ENCODE measurements around the gene DNAJC30. TPM values are rescaled to one million over a fixed set of nuclear protein-coding genes. Genes with fewer than 3 reads are reported as not detected.
A peak's percentile ranks its signal among the peaks of the same experiment; 100 is the strongest.

The DNAJC30 gene
- total RNA-seq, 1 experiment from 2014 or later = 1.0 TPM

GRCh38 chr7:73648593-73649332 lies 34.5 kb downstream of the DNAJC30 start:
- DNase-seq (ENCODE audit: low read depth) = no peak

- DNase-seq (ENCODE audit: low read depth) = peak; percentile 62
Measured at GRCh38 chr7:73647725-73648592, 35.3 kb downstream of the DNAJC30 start.

GRCh38 chr7:73646785-73647724 lies 36.2 kb downstream of the DNAJC30 start:
- DNase-seq (ENCODE audit: low read depth) = no peak

- DNase-seq (ENCODE audit: low read depth) = no peak
Measured at GRCh38 chr7:73645643-73646174, 37.5 kb downstream of the DNAJC30 start.

- DNase-seq (ENCODE audit: low read depth) = no peak
Measured at GRCh38 chr7:73644688-73645286, 38.5 kb downstream of the DNAJC30 start.

GRCh38 chr7:73642834-73643233 lies 40.4 kb downstream of the DNAJC30 start:
- DNase-seq (ENCODE audit: low read depth) = no peak

- DNase-seq (ENCODE audit: low read depth) = no peak
Measured at GRCh38 chr7:73638911-73639310, 44.3 kb downstream of the DNAJC30 start.

- no peak for DNase-seq (ENCODE audit: low read depth)
Measured at GRCh38 chr7:73635428-73636200, 47.6 kb downstream of the DNAJC30 start.

- DNase-seq (ENCODE audit: low read depth) = no peak
Measured at GRCh38 chr7:73633844-73634243, 49.4 kb downstream of the DNAJC30 start.

GRCh38 chr7:73633323-73633722 lies 49.9 kb downstream of the DNAJC30 start:
- no peak for DNase-seq (ENCODE audit: low read depth)

- no peak for DNase-seq (ENCODE audit: low read depth)
Measured at GRCh38 chr7:73631558-73631957, 51.7 kb downstream of the DNAJC30 start.

Other genes with a start within 250 kb of the DNAJC30 start
- 1.7 and 3.5 TPM in 2 replicates for gene FZD9, start 249.7 kb downstream of the DNAJC30 start, total RNA-seq (2014; rRNA removed; shearing (Covaris generic))
- gene BAZ1B, start 161.2 kb downstream of the DNAJC30 start, total RNA-seq (2014; rRNA removed; shearing (Covaris generic)) = 133 and 169 TPM in 2 replicates
- 56.7 and 66.7 TPM in 2 replicates for gene BCL7B, start 125.8 kb downstream of the DNAJC30 start, total RNA-seq (2014; rRNA removed; shearing (Covaris generic))
- gene TBL2, start 104.9 kb downstream of the DNAJC30 start, total RNA-seq (2014; rRNA removed; shearing (Covaris generic)) = 70.2 and 101 TPM in 2 replicates
- gene MLXIPL, start 58.9 kb downstream of the DNAJC30 start, total RNA-seq (2014; rRNA removed; shearing (Covaris generic)) = 5.4 TPM in 1 of 2 replicates, not detected in the other
- gene VPS37D, start 15.6 kb downstream of the DNAJC30 start, total RNA-seq (2014; rRNA removed; shearing (Covaris generic)) = 3.7 and 4.6 TPM in 2 replicates
- 160 and 173 TPM in 2 replicates for gene BUD23, start 144 bp upstream of the DNAJC30 start, total RNA-seq (2014; rRNA removed; shearing (Covaris generic))
- gene STX1A, start 36.2 kb upstream of the DNAJC30 start, total RNA-seq (2014; rRNA removed; shearing (Covaris generic)) = 65.7 and 133 TPM in 2 replicates
- gene ABHD11, start 55.3 kb upstream of the DNAJC30 start, total RNA-seq (2014; rRNA removed; shearing (Covaris generic)) = 24.2 and 30.0 TPM in 2 replicates
- gene CLDN3, start 86.8 kb upstream of the DNAJC30 start, total RNA-seq (2014; rRNA removed; shearing (Covaris generic)) = 0.11 TPM in 1 of 2 replicates, not detected in the other
- gene CLDN4, start 147.5 kb upstream of the DNAJC30 start, total RNA-seq (2014; rRNA removed; shearing (Covaris generic)) = 0.15 and 1.4 TPM in 2 replicates
- 0.48 and 2.3 TPM in 2 replicates for gene METTL27, start 159.1 kb upstream of the DNAJC30 start, total RNA-seq (2014; rRNA removed; shearing (Covaris generic))
- gene TMEM270, start 177.7 kb upstream of the DNAJC30 start, total RNA-seq (2014; rRNA removed; shearing (Covaris generic)) = 0.69 and 1.5 TPM in 2 replicates

Measured in Daoy (cell line).